ENCODE measurements around the gene TSFM. TPM values are rescaled to one million over a fixed set of nuclear protein-coding genes. Genes with fewer than 3 reads are reported as not detected.
A peak's percentile ranks its signal among the peaks of the same experiment; 100 is the strongest.

The TSFM gene
- total and polyA plus RNA-seq, 3 donors from 2014 or later = 26.9 to 51.2 (median 30.0) TPM

- intact Hi-C loops (cut with DNase I; ENCODE audit: low total_unique reads) = no loop called here
- Histone ChIP-seq H3K36me3 (ENCODE audit: low read depth, missing control alignments) (no peaks in the 10 kb centered on the region), H3K9me3 (no peaks in the 10 kb centered on the region), H3K4me3 (no peak overlapping the region), H3K4me1 (peaks cover 18% of the 10 kb centered on the region), H3K27me3 (no peaks in the 10 kb centered on the region), H3K27ac (no peak overlapping the region)
- WGBS, 2 donors = 67 to 80% methylated on average over 13 to 14 of the region's 14 CpGs
- no peak for TF ChIP-seq POLR2A (IDR thresholded peaks at IDR 0.05)
- no peak for TF ChIP-seq CTCF (IDR thresholded peaks at IDR 0.05)
- DNase-seq = no peak
These were observed 40.5 kb upstream of the TSFM start for GRCh38 chr12:57741844-57742738.

GRCh38 chr12:57743769-57744168 lies 38.8 kb upstream of the TSFM start:
- TF ChIP-seq POLR2A (IDR thresholded peaks at IDR 0.05) (no peak), CTCF (IDR thresholded peaks at IDR 0.05) (no peak)
- H3K27ac ChIP-seq = peak overlapping the region in 1 of 2 donors; percentile 97

GRCh38 chr12:57744194-57744776 lies 38.3 kb upstream of the TSFM start:
- WGBS, 2 donors = 8 to 9% methylated on average over 17 to 21 of the region's 21 CpGs
- TF ChIP-seq CTCF (IDR thresholded peaks at IDR 0.05) (no peak), POLR2A (IDR thresholded peaks at IDR 0.05) (no peak)
- no peaks in the 10 kb centered on the region for H3K9me3 ChIP-seq
- H3K36me3 ChIP-seq (ENCODE audit: low read depth, missing control alignments) = peaks cover 6% of the 10 kb centered on the region
- intact Hi-C loops (cut with DNase I; ENCODE audit: low total_unique reads) = no loop called here
- peak overlapping the region; percentile 73 for H3K4me3 ChIP-seq
- peaks cover 4% of the 10 kb centered on the region for H3K4me1 ChIP-seq
- H3K27me3 ChIP-seq = no peaks in the 10 kb centered on the region
- DNase-seq = peak; percentile 69
- H3K27ac ChIP-seq = peak overlapping the region; percentile 85 to 97

More at GRCh38 chr12:57743769-57744168, 38.8 kb upstream of the TSFM start:
- peak overlapping the region in 1 of 2 donors; percentile 73 for H3K4me3 ChIP-seq
- H3K27me3 ChIP-seq = no peaks in the 10 kb centered on the region
- DNase-seq = no peak
- WGBS, 2 donors = 51 to 80% methylated on average over 2 of the region's 2 CpGs
- peaks cover 4% of the 10 kb centered on the region for H3K4me1 ChIP-seq
- peaks cover 3% of the 10 kb centered on the region for H3K36me3 ChIP-seq (ENCODE audit: low read depth, missing control alignments)
- no peaks in the 10 kb centered on the region for H3K9me3 ChIP-seq
- intact Hi-C loops (cut with DNase I; ENCODE audit: low total_unique reads) = no loop called here

GRCh38 chr12:57744777-57745484 lies 37.7 kb upstream of the TSFM start, which contains the start of gene TSPAN31:
TSS of gene TSPAN31 (plus strand) at chr12:57745039. CDS start at chr12:57745155, 116 bp downstream.
- peak; percentile 99 for DNase-seq
- intact Hi-C loops (cut with DNase I; ENCODE audit: low total_unique reads) = no loop called here
- Histone ChIP-seq H3K27ac (peak within 1 kb of the TSS; percentile 85 to 97), H3K36me3 (ENCODE audit: low read depth, missing control alignments) (peaks cover 6% of the 10 kb centered on the region), H3K4me1 (peaks cover 4% of the 10 kb centered on the region), H3K27me3 (no peaks in the 10 kb centered on the region), H3K9me3 (no peaks in the 10 kb centered on the region), H3K4me3 (peak within 1 kb of the TSS; percentile 73)
- TF ChIP-seq POLR2A (IDR thresholded peaks at IDR 0.05) (no peak), CTCF (IDR thresholded peaks at IDR 0.05) (peak in 1 of 3 experiments; percentile 16)
- WGBS, 2 donors = 1% methylated on average over 29 of the region's 29 CpGs
